ENCODE measurements around the gene HOMER2.

The HOMER2 gene

GRCh38 chr15:82892573-82892972 is 59.9 kb downstream of the HOMER2 start:
- H3K36me3 ChIP-seq (ENCODE audit: control insufficient read depth in 2 of 2, insufficient read depth in 1 of 2, low read length in 2 of 2), result peaks cover 0 to 8% of the 10 kb centered on the region in 2 experiments; a peak in 1 of 3 replicates
- no peaks in the 10 kb centered on the region for H3K9me3 ChIP-seq (ENCODE audit: control insufficient read depth, insufficient read depth, low read depth, low read length)
- H3K4me3 ChIP-seq (ENCODE audit: low read depth, low read length), result no peak overlapping the region
- TF ChIP-seq KLF16 (tag by site-specific recombination; IDR thresholded peaks at IDR 0.05), result no peak
- no peak for TF ChIP-seq BCL11A (tag by site-specific recombination; IDR thresholded peaks at IDR 0.05; ENCODE audit: low read depth)
- no peak for TF ChIP-seq ZNF792 (tag by site-specific recombination; IDR thresholded peaks at IDR 0.05)
- TF ChIP-seq ZNF335 (tag by site-specific recombination; conservative IDR thresholded peaks at IDR 0.05), result no peak
- TF ChIP-seq ZNF449 (tag by site-specific recombination; IDR thresholded peaks at IDR 0.05), result no peak
- TF ChIP-seq ZNF529 (tag by site-specific recombination; IDR thresholded peaks at IDR 0.05; ENCODE audit: insufficient replicate concordance), result no peak
- TF ChIP-seq, protein P1, sequence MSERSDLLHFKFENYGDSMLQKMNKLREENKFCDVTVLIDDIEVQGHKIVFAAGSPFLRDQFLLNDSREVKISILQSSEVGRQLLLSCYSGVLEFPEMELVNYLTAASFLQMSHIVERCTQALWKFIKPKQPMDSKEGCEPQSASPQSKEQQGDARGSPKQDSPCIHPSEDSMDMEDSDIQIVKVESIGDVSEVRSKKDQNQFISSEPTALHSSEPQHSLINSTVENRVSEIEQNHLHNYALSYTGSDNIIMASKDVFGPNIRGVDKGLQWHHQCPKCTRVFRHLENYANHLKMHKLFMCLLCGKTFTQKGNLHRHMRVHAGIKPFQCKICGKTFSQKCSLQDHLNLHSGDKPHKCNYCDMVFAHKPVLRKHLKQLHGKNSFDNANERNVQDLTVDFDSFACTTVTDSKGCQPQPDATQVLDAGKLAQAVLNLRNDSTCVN (tag by site-specific recombination; optimal IDR thresholded peaks at IDR 0.05), result no peak
- no peak for TF ChIP-seq ZSCAN23 (tag by site-specific recombination; IDR thresholded peaks at IDR 0.05)
- no peak for TF ChIP-seq MZF1 (tag by site-specific recombination; IDR thresholded peaks at IDR 0.05; ENCODE audit: borderline replicate concordance)
- TF ChIP-seq ZNF670 (tag by site-specific recombination; IDR thresholded peaks at IDR 0.05; ENCODE audit: low read depth), result no peak
- H3K27ac ChIP-seq (ENCODE audit: extremely low read depth, low read depth, low read length), result no peak overlapping the region
- ChIA-PET CTCF (interaction anchor here (0.8 kb wide), 1 partner anchor 42 kb away, joined by 4 read pairs; no protein-coding TSS in a partner anchor), POLR2A (interaction anchor here (0.6 to 1.0 kb wide), 3 partner anchors 9 to 142 kb away, joined by 3 to 7 read pairs (median 5); no protein-coding TSS in a partner anchor)
- H3K4me1 ChIP-seq (ENCODE audit: control insufficient read depth, insufficient read depth, low read length), result no peaks in the 10 kb centered on the region

DNA sequence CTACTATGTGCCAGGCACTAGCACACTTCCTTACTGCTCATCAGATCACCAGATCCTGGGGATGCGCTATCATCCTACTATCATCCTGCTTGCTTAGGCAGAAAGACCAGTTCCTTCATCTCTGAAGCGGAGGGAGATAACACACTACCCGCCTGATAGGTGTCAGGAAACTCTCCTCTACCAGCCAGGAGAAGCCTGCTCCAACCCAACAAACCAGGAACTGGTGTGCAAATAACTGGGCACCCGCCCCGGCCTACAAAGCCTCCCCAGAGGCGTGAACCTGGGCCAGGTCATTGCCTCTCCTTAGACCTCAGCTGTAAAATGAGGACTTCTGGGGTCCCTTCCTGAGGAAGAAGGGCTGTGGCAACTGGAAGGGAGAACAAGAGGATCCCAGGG is 61.5 kb downstream of the HOMER2 start:
- H3K4me3 ChIP-seq (ENCODE audit: low read depth, low read length), result no peak overlapping the region
- no peak overlapping the region for H3K27ac ChIP-seq (ENCODE audit: extremely low read depth, low read depth, low read length)
- no peaks in the 10 kb centered on the region for H3K4me1 ChIP-seq (ENCODE audit: control insufficient read depth, insufficient read depth, low read length)
- POLR2A ChIA-PET, result no interaction called here
- peaks cover 0 to 8% of the 10 kb centered on the region in 2 experiments; a peak in 1 of 3 replicates for H3K36me3 ChIP-seq (ENCODE audit: control insufficient read depth in 2 of 2, insufficient read depth in 1 of 2, low read length in 2 of 2)
- CTCF ChIA-PET, result interaction anchor here (0.5 kb wide), 1 partner anchor 40 kb away, joined by 8 read pairs; no protein-coding TSS in a partner anchor
- no peaks in the 10 kb centered on the region for H3K9me3 ChIP-seq (ENCODE audit: control insufficient read depth, insufficient read depth, low read depth, low read length)
- TF ChIP-seq PRDM2 (tag by site-specific recombination; IDR thresholded peaks at IDR 0.05; ENCODE audit: borderline replicate concordance) (no peak), ZNF19 (tag by site-specific recombination; IDR thresholded peaks at IDR 0.05; ENCODE audit: low read depth) (no peak), ZNF391 (tag by site-specific recombination; IDR thresholded peaks at IDR 0.05; ENCODE audit: borderline replicate concordance, low read depth) (no peak), TCF7L2 (IDR thresholded peaks at IDR 0.05; ENCODE audit: borderline replicate concordance, low read depth, low read length) (no peak), ZNF747 (tag by site-specific recombination; IDR thresholded peaks at IDR 0.05) (no peak), ZNF2 (tag by site-specific recombination; IDR thresholded peaks at IDR 0.05) (no peak), ZBTB6 (tag by site-specific recombination; IDR thresholded peaks at IDR 0.05) (no peak), ZNF426 (tag by site-specific recombination; IDR thresholded peaks at IDR 0.05) (no peak), KLF16 (tag by site-specific recombination; IDR thresholded peaks at IDR 0.05) (no peak), BCL11A (tag by site-specific recombination; IDR thresholded peaks at IDR 0.05; ENCODE audit: low read depth) (no peak), ZNF48 (tag by site-specific recombination; IDR thresholded peaks at IDR 0.05) (no peak), ZNF76 (tag by site-specific recombination; IDR thresholded peaks at IDR 0.05; ENCODE audit: borderline replicate concordance, low read depth) (no peak), KLF9 (tag by site-specific recombination; IDR thresholded peaks at IDR 0.05; ENCODE audit: low read depth) (no peak), ZNF157 (tag by site-specific recombination; IDR thresholded peaks at IDR 0.05) (no peak)
- TF ChIP-seq, protein P2, sequence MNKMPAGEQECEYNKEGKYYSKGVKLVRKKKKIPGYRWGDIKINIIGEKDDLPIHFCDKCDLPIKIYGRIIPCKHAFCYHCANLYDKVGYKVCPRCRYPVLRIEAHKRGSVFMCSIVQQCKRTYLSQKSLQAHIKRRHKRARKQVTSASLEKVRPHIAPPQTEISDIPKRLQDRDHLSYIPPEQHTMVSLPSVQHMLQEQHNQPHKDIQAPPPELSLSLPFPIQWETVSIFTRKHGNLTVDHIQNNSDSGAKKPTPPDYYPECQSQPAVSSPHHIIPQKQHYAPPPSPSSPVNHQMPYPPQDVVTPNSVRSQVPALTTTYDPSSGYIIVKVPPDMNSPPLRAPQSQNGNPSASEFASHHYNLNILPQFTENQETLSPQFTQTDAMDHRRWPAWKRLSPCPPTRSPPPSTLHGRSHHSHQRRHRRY (tag by site-specific recombination; IDR thresholded peaks at IDR 0.05), result no peak

Data from HEK293 (cell line).